GM18517 (cell line): Measurements from ENCODE around the gene M1AP.

Source experiments
- ATAC-seq: cut with Tn5 transposase; IDR thresholded peaks from one replicate; pipeline ENCODE4 v1.9.1; 2021; ENCODE audit warnings: mild to moderate bottlenecking, moderate library complexity; ENCODE audit not compliant: unreplicated experiment

M1AP gene

DNA sequence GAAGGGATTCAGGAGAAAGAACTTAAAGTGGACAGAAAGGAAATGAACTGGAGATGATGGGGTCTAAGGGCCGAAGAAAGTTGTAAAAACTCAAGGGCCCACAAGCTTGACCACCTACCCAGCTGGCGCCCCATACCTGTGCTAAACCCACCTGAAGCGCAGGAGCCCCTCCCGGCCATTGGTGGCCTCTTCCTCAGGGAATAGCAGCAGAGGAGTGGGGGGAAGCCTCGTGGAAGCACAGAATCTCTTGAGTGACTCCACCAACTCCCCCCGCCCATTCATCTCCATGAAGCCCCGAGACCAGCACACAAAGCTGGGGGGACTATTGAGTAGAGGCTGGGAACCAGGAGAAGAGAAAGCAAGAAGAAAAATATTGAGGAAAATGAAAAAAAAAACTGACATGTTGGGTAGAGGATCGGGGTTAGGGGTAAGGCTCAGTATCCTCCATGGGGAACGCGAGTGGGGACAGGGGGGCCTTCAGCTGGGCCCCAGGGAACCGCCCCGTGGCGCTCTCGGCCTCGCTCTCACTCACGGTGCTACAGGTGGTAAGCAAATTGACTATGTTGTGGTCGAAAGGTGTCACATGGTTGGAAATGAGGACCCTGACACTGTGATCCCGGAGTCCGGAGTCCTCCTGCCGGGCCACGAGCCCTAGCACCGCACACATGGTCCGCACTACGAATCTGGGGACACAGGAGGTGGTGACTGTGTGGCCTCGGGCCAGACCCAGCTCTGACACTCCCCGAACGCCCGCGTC, 119.4 kb downstream of the M1AP start:
- ATAC-seq = peak; percentile 7

DNA sequence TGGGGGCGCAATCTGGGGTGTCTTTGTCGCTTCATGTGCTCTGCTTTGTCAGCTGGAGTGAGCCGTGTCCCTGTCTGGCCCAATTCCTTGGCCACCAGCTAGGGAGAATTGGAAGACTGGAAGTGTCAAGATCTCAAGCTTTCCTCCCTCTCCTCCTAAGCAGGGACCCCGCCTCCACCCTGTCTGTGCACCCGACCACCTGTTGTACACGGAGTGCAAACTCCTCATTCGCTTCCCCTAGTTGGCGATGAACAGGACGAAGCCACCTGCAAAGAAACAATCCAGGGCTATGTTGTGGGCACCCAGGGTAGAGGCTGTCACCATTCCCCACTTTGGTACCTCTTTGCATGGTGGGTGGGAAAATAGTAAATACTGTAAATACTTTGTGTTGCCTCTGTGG, 120.4 kb downstream of the M1AP start:
- no peak for ATAC-seq

- no peak for ATAC-seq
Measured at GRCh38 chr2:74526649-74527230, 121.4 kb downstream of the M1AP start.

GRCh38 chr2:74525717-74526648, 122.1 kb downstream of the M1AP start, which contains the start of gene DQX1:
TSS of gene DQX1 (minus strand) at chr2:74526231. CDS start at chr2:74525729, 502 bp downstream.
- no peak for ATAC-seq

DNA sequence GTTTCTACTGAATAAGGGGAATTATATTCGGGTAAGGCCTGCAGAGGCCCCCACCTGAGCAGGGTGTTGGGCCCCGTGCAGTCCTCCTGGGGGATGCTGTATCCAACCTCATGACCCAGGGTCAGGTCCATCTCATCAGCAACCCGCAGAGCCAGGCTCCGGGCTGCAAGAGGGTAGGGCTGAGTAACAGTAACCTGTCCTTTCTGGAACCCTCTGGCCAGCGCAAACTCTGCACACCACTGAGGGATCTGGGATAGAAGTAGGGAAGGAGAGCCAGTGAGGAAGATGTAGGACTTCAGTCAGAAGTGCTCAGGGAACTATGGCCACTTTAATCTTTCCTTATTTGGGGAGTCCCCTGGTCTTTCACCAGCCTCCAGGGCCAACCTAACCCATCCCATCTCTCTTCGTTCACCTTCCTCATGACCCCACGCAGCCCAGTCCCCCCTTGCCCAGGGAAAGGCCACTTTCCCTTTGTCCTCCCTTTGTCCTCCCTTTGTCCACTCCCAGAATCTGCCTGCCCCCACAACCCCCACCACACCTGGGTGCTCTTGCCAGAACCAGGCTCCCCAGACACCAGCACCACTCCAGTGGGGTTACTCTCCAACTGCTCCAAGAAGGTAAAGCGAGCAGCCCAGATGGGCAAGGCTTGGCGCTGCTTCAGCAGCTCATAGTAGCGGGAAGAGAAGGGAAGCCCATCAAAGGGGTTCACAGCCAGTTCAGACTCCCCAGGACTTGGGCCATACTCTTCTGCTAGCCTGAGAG, 123.0 kb downstream of the M1AP start:
- no peak for ATAC-seq

DNA sequence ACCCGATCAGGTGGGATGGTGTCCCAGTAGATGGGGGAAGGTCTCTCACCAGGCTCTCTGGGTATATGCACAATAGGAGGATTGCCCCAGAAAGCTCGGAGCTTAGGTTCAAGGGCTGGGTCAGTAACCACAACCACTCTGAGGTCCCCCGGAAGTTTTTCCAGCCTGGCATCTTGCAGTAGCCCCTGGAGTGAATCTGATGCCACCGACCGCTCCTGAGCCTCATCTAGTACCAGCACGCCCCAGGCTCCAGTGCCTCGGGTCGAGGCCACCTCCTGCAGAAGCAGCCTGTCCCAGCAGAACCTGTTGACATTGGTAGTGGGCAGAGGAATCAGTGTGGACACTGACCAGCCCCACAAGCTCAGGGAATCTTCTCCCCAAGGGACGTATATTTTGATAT, 124.1 kb downstream of the M1AP start:
- ATAC-seq = no peak

DNA sequence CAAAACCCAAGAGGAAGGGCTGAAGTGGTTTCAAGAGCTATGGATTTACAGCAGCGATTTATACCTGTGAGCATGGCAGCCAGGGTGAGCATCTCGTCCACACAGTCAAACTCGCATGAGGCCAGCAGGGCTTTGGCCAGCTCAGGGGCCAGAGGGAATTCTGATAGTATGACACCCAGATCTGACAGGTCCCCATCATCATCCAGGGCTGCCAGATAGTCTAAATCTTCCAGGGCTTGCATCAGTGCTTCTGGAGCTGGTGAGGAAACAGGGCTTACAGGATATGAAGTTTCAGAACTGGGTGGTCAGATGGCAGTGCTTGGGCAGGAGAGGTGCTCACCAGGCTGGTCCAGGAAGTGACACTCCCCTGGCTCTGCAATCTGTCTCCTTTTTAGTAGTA, 125.6 kb downstream of the M1AP start:
- ATAC-seq = no peak

DNA sequence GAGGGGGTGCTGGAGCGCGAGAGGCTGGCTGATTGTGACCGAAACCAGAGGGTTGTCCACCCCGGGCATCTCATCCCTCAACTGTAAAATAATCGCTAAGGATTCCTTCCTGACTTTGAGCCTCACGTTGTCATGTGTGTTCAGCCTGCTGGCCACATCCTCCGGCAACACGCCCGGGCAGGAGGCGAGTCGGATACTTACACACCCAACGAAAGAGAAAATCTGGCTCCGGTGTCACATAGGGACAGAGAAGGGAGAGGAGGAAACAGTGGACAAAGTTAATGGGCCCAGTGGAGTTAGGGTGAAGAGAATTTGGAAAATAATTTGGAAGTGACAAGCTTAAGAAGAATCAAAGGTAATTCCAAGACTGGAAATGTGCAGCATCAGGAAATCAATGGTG, 131.5 kb downstream of the M1AP start:
- no peak for ATAC-seq

DNA sequence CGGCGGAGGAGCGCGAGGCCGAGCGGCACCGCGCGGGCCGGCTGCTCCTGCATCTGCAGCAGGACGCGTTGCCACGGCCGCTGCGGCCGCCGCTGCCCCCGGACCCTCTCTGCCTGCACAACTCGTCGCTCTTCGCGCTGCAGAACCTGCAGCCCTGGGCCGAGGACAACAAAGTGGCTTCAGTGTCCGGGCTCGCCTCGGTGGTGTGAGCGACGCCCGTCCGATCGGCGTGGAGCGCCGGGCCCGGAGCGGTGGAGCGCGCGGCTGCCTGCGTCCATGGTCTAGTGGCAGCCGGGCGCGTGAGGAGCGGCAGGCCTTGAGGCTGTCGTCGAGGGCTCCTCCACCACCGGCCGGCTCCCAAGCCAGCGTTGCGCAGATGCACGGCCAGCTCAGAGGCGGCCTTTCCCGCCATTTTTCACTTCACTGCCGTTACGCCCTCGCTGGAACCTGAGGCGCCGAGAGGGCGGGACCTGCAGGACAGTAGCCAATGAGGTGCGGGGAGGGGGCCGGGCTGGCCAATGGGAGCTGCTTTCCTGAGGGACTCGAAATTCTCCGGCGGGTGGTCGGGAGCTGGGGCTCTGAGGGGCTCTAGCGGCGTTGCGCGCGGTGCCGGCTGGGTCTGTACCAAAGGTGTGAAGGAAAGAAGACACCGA, 132.0 kb downstream of the M1AP start:
- peak; percentile 54 for ATAC-seq

GRCh38 chr2:74515271-74515980, 132.7 kb downstream of the M1AP start:
- ATAC-seq = peak; percentile 8

GRCh38 chr2:74514368-74515270, 133.5 kb downstream of the M1AP start, which contains the start of gene TLX2:
TSS of gene TLX2 (plus strand) at chr2:74514450. CDS start at chr2:74514807, 357 bp downstream.
- no peak for ATAC-seq

DNA sequence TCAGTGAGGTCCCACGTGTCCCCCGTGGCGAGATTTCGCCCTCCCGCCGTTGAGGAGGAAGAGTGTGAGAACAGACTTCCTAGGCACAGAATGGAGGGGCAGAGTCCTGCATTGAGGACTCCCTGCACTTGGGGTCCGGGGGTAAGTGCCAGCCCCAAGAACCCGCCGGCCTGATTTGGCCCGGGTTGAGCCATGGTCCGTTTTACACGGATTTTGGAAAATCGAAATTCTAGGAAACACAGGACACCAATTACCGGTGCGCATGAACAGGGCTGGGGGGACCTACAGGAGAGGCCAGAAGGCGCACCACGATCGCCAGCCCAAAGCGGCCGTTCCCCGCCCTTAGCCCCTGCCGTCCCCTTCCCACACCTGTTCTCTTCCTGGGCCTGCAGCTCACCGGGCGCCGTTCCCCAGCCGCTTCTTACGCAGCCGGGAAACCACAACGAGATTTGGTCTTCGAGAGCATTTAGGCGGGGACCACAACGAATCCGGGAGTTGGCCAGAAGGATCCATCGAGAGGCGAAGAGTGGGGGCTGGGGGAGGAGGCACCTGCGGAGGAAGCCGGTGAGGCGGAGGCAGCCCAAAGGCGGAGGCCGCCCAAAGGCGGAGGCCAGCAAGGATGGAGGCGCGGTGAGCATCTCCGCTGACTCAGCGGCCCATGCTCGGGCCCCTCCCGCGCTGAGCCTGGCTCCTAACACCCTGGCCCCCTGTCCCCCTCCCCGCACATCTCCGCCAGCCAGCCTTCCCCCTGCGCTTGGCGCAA, 134.3 kb downstream of the M1AP start:
- no peak for ATAC-seq

DNA sequence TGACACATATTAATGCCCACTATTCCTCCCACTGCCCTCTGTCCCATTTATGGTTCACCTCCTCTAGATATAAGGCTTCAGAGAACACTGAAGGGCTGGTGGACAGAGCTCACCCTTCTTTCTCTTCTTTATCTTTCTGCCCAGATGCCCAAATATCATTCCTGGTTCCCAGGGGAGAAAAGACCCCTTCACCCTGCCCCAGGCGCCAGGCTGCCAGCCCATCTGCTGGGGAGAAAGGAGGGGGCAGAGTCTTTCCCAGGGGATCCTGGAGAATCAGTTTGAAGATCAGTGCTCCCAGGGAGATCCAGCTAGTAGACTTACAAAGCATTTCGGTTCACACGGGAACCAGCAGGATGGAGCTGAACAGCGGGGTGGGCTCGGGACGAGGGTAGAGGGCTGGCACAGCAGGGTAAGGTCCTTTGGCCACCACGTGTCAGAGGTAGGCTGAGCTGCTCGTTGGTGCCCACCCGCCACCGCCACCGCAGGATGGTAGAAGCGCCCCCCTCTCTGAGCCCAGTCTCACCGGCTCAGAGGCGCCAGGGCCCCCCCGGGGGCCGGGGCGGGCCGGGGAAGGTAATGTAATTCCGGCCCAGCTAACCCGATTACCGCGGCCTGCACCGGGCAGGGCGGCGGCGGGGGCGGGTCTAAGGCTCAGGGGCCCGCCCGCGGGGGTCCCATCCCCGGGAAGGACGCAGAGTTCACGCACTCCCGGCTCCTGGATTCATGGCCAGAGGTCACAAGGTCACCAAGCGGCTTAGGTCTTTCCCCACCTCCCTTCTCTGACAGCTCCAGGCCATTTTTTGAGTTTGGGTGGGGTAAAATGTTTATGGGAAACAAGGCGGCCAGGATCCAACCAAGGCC, 135.2 kb downstream of the M1AP start:
- ATAC-seq = no peak

GRCh38 chr2:74511104-74511989, 136.8 kb downstream of the M1AP start:
- no peak for ATAC-seq

GRCh38 chr2:74510272-74510671, 137.9 kb downstream of the M1AP start:
- no peak for ATAC-seq
